Measurements from ENCODE around the gene LRIG1.

The LRIG1 gene

DNA sequence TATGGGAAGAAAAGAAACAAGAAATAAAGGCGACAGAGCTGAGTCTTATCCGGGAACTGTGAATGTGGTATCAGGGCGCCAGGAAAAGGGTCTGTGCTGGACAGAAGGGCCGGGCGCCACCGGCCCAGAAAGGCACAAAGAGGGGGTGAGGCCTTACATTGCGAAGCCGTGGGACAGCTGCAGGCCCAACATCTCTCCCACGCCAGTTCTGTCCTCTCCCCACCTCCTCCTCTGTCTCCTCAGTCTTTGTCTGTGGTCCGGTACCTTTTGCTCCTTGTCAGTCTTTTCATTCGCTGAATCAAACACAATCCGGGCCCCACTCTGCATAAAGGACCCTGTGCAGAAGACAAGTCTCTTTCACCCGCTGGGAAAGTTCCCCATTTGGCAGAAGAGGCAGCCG, 81.8 kb downstream of the LRIG1 start:
- H3K4me3 ChIP-seq (ENCODE audit: low read depth, low read length), result no peak overlapping the region
- TF ChIP-seq, protein P1, sequence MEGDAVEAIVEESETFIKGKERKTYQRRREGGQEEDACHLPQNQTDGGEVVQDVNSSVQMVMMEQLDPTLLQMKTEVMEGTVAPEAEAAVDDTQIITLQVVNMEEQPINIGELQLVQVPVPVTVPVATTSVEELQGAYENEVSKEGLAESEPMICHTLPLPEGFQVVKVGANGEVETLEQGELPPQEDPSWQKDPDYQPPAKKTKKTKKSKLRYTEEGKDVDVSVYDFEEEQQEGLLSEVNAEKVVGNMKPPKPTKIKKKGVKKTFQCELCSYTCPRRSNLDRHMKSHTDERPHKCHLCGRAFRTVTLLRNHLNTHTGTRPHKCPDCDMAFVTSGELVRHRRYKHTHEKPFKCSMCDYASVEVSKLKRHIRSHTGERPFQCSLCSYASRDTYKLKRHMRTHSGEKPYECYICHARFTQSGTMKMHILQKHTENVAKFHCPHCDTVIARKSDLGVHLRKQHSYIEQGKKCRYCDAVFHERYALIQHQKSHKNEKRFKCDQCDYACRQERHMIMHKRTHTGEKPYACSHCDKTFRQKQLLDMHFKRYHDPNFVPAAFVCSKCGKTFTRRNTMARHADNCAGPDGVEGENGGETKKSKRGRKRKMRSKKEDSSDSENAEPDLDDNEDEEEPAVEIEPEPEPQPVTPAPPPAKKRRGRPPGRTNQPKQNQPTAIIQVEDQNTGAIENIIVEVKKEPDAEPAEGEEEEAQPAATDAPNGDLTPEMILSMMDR (IDR thresholded peaks at IDR 0.05; ENCODE audit: low read depth, low read length), result no peak

DNA sequence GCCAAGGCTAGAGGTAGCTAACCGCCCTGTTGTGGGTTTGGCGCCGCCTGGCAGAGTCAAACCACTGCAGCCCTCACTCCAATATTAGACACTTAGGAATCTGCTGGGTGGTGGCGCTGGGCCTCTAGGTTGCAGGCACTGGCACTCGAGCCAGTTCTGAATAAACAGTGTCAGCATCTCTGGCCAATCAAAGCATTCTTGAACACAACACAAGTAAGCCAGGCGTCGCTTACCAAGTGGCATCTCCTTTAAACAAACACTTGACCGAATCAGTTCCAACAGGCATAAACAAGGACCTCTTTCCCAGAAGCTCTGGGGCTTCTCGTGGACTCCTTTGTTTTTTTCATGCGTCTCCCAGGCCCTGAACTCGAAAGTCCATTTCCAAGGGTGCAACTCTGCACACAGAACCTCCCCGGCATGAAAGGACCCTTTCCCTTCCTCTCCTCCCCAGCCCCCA, 82.3 kb downstream of the LRIG1 start:
- TF ChIP-seq, protein P1 (IDR thresholded peaks at IDR 0.05; ENCODE audit: low read depth, low read length), result no peak
- no peak overlapping the region for H3K4me3 ChIP-seq (ENCODE audit: low read depth, low read length)

DNA sequence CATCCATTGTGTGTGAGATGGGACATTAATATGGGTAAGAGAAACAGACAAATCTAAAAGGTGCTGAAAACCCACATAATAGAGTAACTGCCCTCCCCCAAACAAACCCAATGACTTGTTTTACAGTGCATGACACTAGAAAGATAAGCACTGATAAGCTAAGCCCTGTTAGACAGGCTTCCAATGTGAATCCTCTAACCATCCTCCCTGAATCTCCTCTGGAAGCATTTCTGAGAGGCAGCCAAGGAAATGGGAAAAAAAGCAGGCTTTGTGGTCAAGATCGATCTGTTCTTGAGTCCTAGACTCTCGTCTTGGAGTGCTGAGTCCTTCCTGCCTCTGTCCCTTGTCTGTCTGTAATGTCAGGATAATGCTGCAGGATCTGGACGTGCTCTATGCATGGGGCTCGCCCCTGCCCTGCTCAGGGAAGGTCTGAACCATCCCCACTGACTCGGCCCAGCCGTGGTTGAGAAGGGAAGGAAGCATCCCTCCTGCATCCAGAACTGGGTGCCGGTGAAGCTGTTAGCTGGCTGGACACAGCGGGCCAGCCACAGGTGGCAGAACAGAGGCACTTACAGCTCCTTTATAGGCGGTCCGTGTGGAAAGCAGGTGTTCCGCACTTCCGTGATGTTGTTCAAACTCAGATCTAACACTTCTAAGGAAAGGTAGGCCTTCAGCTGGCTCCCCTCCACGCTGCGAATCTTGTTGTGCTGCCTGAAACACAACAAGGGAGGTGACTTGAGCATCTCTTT, 84.1 kb downstream of the LRIG1 start:
- no peak overlapping the region for H3K4me3 ChIP-seq (ENCODE audit: low read depth, low read length)
- TF ChIP-seq, protein P1 (IDR thresholded peaks at IDR 0.05; ENCODE audit: low read depth, low read length), result no peak

DNA sequence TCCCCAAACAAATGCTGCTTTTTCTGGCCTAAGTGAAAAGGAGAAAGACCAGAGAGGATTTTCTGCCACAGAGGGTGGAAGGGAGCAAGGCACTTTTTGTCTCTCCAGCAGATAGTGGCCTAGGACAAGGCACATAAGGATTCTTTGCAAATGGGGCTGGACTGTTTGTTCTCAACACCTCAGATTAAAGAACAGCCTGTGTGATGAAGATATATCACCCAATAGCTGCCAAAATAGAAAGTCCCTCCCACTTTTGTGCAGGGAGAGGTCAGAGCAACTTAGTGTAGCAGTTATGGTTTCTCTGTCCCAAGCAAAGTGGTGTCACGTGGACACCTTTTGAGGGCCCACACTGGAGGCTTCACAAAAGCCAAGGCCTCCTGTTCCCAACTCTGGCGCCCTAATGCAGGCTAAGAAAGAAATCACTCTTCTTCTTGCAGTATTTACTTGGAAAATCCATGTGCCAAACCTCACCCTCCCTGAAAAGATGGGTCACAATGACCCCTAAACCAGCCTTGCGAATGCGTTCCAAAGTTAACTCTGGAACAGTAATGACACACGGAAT, 84.9 kb downstream of the LRIG1 start:
- H3K4me3 ChIP-seq (ENCODE audit: low read depth, low read length), result no peak overlapping the region
- TF ChIP-seq, protein P1 (IDR thresholded peaks at IDR 0.05; ENCODE audit: low read depth, low read length), result no peak

DNA sequence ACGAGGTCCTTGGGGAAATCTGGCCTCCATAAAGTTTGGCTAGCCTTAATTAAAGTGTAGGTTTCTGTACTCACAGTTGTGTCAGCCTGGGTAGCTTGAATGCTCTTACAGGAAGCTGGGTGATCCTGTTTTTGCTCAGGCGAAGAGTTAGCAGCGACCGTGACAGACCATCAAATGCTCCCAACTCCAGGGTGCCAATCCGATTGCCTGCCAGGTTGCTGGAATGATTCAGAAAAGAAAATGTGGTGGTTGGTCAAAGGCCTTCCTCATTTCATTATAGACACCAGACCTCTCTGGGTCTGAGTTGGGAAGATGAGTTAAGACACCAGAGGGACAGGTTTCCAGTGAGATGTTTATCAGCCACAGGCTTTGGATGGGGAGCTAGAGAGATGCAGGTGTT, 86.0 kb downstream of the LRIG1 start:
- no peak overlapping the region for H3K4me3 ChIP-seq (ENCODE audit: low read depth, low read length)
- TF ChIP-seq, protein P1 (IDR thresholded peaks at IDR 0.05; ENCODE audit: low read depth, low read length), result no peak

DNA sequence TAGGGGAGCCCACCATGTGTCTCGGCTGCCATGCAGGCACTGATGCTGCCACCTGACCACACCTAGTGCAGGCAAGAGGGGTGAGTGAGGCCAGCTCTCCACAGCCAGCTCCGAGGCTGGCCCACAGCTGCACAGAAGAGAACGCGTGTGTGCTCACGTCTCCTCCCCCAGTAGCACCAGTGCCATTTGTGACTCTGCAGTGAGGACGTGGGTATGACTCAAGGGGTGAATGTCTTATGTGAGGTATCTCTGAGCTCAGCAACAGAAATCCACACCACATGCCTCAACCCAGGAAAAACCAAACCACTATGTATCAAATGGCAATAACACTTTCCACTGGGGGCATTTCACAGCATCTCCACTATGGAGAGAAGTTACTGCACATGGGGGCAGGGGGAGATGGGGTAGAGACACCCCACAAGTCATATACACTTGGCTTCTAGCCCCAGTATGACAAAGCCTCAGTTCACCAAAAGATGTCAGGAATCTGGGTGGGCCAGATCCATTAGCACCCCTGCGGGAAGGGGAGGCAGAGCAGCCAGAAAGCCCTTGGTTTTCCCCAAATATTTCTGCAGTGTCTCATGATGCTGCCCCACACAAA, 87.6 kb downstream of the LRIG1 start:
- TF ChIP-seq, protein P1 (IDR thresholded peaks at IDR 0.05; ENCODE audit: low read depth, low read length), result no peak; the same call in 1 of the 2 replicates
- 0 out of 2 replicates have a peak overlapping the region, but pooled peaks have one; percentile 21 for H3K4me3 ChIP-seq (ENCODE audit: low read depth, low read length)

Measured in WI38 (cell line).